NCI-H226 (cell line): Measurements from ENCODE around the gene ST6GALNAC3.

ENCODE experiments used
- DNase-seq: peaks from one replicate; pipeline ENCODE4 v3.0.0-alpha.2; 2015

ST6GALNAC3 gene

GRCh38 chr1:76354236-76354635 lies 279.7 kb downstream of the ST6GALNAC3 start:
- no peak for DNase-seq

GRCh38 chr1:76366726-76367125 lies 292.2 kb downstream of the ST6GALNAC3 start:
- no peak for DNase-seq

DNA sequence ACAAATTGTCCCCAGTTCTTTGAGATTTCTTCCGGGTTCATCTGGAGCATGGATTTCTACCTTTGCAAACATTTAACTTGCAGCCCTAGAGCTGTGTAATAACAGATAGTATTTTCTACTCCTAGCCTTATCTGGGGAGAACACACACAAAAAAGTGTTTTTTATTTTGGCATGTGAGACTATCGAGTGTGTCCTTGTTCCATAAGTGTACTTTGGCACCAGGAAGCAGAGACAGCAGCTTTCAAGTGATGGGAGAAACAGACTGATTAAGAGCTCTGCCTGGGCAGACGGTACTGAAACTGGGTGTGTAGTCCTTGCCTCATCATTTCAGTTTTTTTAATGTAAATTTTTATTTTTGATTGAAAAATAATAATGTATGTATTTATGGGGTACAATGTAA lies 297.4 kb downstream of the ST6GALNAC3 start:
- no peak for DNase-seq

GRCh38 chr1:76374086-76374485 lies 299.5 kb downstream of the ST6GALNAC3 start:
- DNase-seq, result no peak

DNA sequence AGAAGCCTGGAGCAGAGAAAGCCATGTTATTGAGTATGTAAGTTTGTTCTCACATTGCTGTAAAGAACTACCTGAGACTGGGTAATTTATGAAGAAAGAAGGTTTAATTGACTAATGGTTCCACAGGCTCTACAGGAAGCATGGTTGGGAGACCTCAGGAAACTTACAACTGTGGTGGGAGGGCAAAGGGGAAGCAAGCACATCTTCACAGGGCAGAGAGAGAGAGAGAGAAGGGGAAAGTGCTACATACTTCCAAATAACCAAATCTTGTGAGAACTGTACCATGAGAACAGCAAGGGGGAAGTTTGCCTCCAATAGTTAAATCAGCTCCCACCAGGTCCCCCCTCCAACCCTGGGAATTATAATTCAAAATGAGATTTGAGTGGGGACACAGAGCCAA lies 302.7 kb downstream of the ST6GALNAC3 start:
- no peak for DNase-seq

- DNase-seq, result no peak
Measured at GRCh38 chr1:76379506-76379905, 305.0 kb downstream of the ST6GALNAC3 start.

- DNase-seq, result no peak
Measured at GRCh38 chr1:76381450-76382097, 307.0 kb downstream of the ST6GALNAC3 start.

- DNase-seq, result no peak
Measured at GRCh38 chr1:76388261-76388660, 313.7 kb downstream of the ST6GALNAC3 start.

- DNase-seq, result no peak
Measured at GRCh38 chr1:76390456-76390855, 315.9 kb downstream of the ST6GALNAC3 start.

- no peak for DNase-seq
Measured at GRCh38 chr1:76395059-76395458, 320.5 kb downstream of the ST6GALNAC3 start.

GRCh38 chr1:76402128-76402527 lies 327.6 kb downstream of the ST6GALNAC3 start:
- no peak for DNase-seq

DNA sequence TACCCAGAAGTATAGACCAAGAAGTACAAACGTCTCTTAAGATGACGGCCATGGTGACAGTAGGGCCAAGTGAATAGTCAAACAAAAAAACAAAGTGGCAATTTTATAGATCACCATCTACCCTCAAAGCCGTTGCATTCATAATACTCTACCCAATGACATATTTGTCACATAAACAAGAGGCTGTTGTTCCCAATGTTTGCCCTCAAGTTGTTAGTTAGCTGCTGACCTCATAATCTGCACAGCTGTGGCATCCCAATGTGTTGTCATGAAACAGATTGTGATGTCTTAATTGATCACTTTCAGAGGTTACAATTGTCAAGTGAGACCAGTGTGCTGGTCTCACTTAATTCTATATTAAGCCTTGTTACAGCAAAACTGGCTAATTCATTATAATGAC lies 333.8 kb downstream of the ST6GALNAC3 start:
- DNase-seq, result no peak

DNA sequence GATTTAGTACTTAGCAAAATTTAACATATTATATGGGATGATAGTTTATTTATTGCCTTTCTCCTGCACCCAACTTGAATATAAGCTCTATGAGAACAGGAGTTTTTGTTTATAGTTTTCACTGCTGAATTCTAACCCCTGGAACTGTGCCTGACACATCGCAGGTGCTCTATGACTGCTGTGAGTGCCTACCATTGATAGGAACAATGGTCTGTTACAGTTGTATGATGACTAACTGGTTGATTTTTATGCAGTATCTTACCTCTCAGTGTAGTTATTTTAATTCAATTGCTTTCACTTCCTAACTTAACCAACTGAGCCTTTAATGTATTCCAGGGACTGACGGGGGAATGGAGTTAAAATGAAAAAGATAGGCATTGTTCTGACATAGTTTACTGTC lies 336.0 kb downstream of the ST6GALNAC3 start:
- no peak for DNase-seq

GRCh38 chr1:76418531-76418930 lies 344.0 kb downstream of the ST6GALNAC3 start:
- no peak for DNase-seq

DNA sequence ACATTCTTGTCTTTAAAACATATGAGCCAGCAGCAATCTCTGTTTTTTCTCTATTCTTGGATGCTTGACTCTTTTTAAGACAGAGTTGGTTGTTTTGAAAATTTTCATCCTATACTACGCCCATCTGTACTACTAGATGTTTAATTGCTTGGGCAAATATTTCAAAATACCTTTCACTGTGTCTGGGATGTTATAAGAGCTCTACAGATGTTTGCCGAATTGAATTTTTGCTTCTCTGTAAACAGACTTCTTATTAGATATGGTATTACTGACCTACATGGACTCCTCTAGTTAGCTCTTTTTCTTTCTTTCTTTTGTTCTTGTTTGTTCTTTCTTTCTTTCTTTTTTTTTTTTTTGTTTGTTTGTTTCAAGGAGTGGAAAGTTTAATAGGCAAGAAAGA lies 345.1 kb downstream of the ST6GALNAC3 start:
- no peak for DNase-seq

DNA sequence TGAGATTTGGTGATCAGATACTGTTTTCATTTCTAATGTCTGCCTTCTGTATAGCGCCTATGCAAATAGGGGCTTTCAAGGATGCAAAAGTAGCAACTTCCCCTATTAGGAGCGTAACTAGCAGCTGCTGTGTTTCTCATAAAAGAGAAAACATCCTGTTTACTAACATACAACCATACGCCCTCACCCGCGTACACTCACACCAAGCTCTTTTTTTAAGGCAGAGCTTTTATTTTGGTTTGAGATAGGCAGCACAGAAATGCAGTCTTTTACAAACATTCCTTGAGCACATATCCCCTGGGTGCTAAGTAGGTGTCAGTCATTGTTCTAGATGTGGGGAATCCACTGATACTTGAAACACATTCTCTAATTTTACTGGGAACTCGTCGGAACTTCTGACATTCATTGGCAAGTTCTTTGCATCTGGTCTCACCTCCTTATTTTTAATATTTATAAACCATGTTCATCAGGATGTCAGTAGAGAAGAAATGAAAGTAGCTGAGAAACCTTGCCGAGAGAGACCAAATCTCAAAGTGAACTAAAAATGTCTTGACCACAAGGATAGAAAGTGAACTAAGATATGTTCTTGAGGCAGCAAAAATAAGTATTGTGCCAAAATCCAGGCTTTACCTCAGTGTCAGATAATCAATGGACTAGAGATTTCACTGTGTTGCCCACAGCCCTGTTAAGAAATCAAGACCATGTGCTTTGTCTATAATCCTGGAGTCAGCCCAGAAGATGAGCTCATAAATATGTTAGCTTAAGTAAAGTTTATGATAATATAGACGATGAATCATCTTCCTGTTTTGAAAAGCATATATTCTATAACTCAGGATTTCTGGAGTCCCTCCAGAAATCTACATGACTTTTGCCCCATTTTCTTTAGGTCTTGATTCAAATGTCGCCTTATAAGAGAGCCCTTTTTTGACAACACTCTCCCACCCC lies 350.9 kb downstream of the ST6GALNAC3 start:
- DNase-seq, result no peak

- DNase-seq, result no peak
Measured at GRCh38 chr1:76426606-76427005, 352.1 kb downstream of the ST6GALNAC3 start.

DNA sequence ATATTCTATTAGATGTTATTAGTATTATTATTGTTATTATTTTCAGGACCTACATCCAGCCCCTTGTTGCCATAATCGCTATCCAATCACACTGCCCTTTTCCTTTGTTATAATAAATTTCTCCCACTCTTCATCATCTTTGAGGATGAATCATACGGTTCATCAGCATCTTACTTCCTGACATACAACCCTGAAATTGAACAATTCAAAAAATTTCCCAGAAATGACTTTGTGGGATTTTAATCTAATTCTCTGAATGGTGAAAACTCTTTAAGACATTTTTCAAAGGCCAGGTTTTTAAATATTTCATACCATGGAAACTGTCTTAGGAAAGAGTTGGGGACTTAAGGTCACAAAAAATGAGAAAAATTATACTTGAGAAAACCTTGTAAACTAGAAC lies 353.5 kb downstream of the ST6GALNAC3 start:
- DNase-seq, result no peak

GRCh38 chr1:76430531-76430930 lies 356.0 kb downstream of the ST6GALNAC3 start:
- no peak for DNase-seq

DNA sequence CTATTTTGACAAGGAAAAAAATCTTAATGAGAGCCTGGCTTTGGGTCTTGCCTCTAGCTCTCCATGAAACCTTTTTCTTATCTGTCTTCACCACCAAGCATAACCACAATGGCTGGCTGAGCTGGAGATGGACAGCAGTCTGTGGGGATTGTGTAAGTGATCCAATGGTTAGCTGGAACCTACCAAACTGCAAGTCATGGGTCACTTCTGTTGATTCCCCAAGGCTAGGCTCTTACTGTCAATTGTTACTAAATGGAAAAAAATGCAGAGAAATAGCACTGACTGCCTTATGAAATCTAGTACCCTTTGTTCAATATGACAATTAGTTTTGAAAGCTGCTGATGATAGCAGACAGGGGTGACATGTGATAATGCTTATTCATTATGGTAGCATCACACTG lies 359.0 kb downstream of the ST6GALNAC3 start:
- DNase-seq, result no peak

DNA sequence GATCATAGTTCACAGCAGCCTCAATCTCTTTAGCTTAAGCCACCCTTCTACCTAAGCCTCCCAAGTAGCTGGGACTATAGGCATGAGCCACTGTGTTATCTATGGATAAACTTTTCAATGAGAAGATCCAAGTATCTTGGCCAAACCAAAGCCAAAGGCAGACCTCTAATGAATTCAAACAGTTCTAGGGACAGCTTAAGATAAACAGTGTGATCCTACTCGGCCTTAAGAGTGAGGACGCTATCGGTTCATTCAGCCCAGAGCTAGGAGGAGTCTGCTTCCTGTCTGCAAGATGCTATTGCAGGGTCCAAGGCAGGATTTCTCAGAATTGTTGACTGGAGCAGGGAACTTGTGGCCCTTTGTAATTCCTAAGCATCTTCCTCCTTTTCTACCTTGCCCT lies 368.7 kb downstream of the ST6GALNAC3 start:
- DNase-seq, result no peak

GRCh38 chr1:76444773-76445172 lies 370.2 kb downstream of the ST6GALNAC3 start:
- DNase-seq, result no peak

- no peak for DNase-seq
Measured at GRCh38 chr1:76450229-76450628, 375.7 kb downstream of the ST6GALNAC3 start.

DNA sequence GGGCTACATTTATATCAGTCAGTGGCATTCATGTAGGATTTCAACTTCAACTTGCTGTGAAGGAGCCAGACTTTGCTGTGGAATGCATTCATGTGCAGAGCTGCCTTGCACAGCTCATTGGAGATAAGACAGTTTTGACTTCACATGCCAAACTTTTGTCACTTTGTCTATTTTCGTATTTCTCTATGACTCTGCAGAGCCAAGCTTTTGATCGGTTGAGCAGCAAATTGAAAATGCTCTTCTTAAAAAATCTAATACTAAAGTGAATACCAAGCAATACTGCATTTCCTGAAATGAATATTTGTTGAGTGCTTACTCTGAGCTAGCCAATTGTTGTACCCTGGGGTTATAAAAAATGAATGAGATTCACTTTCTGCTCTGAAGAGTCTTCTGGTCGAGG lies 388.7 kb downstream of the ST6GALNAC3 start:
- no peak for DNase-seq
